Activated CD4-positive, alpha-beta T cell treated with anti-CD3 and anti-CD28 coated beads, Interleukin-10, Interleukin-2, amounts not matched to agents 100 ng/mL and 50 ng/mL, durations not matched to agents 16 hours and 8 hours (primary cell): Measurements from ENCODE around the gene BCL2L2.

Experiments used
- DNase-seq: peaks from one replicate; pipeline ENCODE4 v3.0.0-alpha.2; 2020

The BCL2L2 gene

GRCh38 chr14:23326491-23327332, 20.1 kb downstream of the BCL2L2 start:
- DNase-seq: no peak

GRCh38 chr14:23327947-23328744, 21.5 kb downstream of the BCL2L2 start:
- DNase-seq: peak; percentile 78

- DNase-seq: no peak
These were observed 29.0 kb downstream of the BCL2L2 start for GRCh38 chr14:23335623-23336022.

- DNase-seq: no peak
These were observed 33.1 kb downstream of the BCL2L2 start for GRCh38 chr14:23339506-23340268.

GRCh38 chr14:23344481-23344880, 37.8 kb downstream of the BCL2L2 start:
- no peak for DNase-seq

- no peak for DNase-seq
These were observed 39.5 kb downstream of the BCL2L2 start for GRCh38 chr14:23345987-23346692.

- DNase-seq: no peak
These were observed 40.2 kb downstream of the BCL2L2 start for GRCh38 chr14:23346693-23347405.

- DNase-seq: no peak
These were observed 41.0 kb downstream of the BCL2L2 start for GRCh38 chr14:23347406-23348296.

- no peak for DNase-seq
These were observed 41.6 kb downstream of the BCL2L2 start for GRCh38 chr14:23348297-23348655.

GRCh38 chr14:23349156-23349845, 42.7 kb downstream of the BCL2L2 start:
- DNase-seq: no peak

GRCh38 chr14:23351681-23352505, 45.3 kb downstream of the BCL2L2 start:
- no peak for DNase-seq

- peak; percentile 39 for DNase-seq
These were observed 46.1 kb downstream of the BCL2L2 start, which contains the start of gene SLC22A17 for GRCh38 chr14:23352506-23353432. SLC22A17 (minus strand) TSS chr14:23352887.

- no peak for DNase-seq
These were observed 46.8 kb downstream of the BCL2L2 start for GRCh38 chr14:23353433-23353780.

- DNase-seq: no peak
These were observed 48.4 kb downstream of the BCL2L2 start for GRCh38 chr14:23354990-23355389.

GRCh38 chr14:23355871-23356435, 49.3 kb downstream of the BCL2L2 start:
- DNase-seq: no peak

- DNase-seq: no peak
These were observed 50.0 kb downstream of the BCL2L2 start for GRCh38 chr14:23356662-23357061.

GRCh38 chr14:23357261-23357660, 50.6 kb downstream of the BCL2L2 start:
- DNase-seq: no peak

GRCh38 chr14:23358042-23358441, 51.4 kb downstream of the BCL2L2 start:
- DNase-seq: no peak
